Measurements from ENCODE around the gene UBB.
A peak's percentile ranks its signal among the peaks of the same experiment; 100 is the strongest.

DNA sequence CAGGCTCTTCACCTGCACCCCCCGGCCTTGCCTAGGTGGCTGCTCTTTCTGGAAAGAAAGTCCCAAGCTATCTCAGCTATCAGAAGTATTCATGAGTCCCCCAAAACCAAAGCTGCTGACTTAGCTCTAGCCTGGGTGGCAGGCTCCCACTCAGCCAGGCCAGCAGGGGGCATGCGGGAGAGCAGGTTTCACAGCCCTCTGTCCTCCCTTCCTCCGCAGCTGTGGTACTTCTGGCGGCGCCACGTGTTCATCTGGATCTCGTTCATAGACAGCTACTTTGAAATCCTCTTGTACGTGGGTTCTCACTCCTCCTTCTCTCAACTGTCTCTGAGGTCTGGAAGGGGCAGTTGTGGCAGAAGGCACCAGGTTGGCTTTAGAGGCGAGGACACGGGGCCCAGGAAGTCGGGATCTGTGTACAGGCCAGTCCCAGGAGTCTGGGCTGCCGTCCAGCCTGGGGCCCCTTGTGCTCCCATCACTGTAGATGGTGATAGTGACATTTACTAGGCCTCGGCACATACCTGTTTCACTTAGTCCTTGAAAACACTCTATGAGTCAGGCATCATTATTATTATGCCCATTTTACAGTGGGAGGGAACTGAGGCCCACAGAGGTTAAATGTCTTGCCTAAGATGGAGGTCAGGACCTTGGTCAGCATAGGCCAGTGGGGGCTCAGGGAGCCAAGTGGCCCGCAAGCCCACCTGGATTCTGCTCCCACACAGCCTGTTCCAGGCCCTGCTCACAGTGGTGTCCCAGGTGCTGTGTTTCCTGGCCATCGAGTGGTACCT, 47.4 kb downstream of the UBB start:
- TF ChIP-seq, protein P1, sequence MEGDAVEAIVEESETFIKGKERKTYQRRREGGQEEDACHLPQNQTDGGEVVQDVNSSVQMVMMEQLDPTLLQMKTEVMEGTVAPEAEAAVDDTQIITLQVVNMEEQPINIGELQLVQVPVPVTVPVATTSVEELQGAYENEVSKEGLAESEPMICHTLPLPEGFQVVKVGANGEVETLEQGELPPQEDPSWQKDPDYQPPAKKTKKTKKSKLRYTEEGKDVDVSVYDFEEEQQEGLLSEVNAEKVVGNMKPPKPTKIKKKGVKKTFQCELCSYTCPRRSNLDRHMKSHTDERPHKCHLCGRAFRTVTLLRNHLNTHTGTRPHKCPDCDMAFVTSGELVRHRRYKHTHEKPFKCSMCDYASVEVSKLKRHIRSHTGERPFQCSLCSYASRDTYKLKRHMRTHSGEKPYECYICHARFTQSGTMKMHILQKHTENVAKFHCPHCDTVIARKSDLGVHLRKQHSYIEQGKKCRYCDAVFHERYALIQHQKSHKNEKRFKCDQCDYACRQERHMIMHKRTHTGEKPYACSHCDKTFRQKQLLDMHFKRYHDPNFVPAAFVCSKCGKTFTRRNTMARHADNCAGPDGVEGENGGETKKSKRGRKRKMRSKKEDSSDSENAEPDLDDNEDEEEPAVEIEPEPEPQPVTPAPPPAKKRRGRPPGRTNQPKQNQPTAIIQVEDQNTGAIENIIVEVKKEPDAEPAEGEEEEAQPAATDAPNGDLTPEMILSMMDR (conservative IDR thresholded peaks at IDR 0.05; ENCODE audit: low read depth, low read length): peak; percentile 70
- TF ChIP-seq EZH2 (IDR thresholded peaks at IDR 0.05; ENCODE audit: borderline replicate concordance, low read depth, low read length, poor library complexity, severe bottlenecking): no peak
